DOHH2 (cell line): Measurements from ENCODE around the gene SFT2D1.

Experiments used
- H3F3A ChIP-seq: fragments of 200-600 bp; sonication (generic), shearing (Covaris generic); 2 replicates; pipeline ENCODE4 v1.6.0; 2016; ENCODE audit warnings: antibody characterized with exemption, mild to moderate bottlenecking; ENCODE audit not compliant: control insufficient read depth, insufficient read depth
- H3K27ac ChIP-seq: fragments of 200-600 bp; sonication (generic); 2 replicates; pipeline ENCODE4 v1.5.1; 2014; ENCODE audit warnings: low read depth, mild to moderate bottlenecking, low read length, moderate library complexity
- H3K27me3 ChIP-seq: fragments of 200-600 bp; sonication (generic); 2 replicates; pipeline ENCODE4 v1.6.1; 2014; ENCODE audit warnings: mild to moderate bottlenecking, low read length, mixed read lengths; ENCODE audit not compliant: control insufficient read depth
- H3K36me3 ChIP-seq: fragments of 200-600 bp; sonication (generic); 2 replicates; pipeline ENCODE4 v1.6.1; 2014; ENCODE audit warnings: mild to moderate bottlenecking, low read length, moderate library complexity, mixed read lengths; ENCODE audit not compliant: control insufficient read depth
- H3K4me1 ChIP-seq: fragments of 200-600 bp; sonication (generic); 2 replicates; pipeline ENCODE4 v1.6.1; 2014; ENCODE audit warnings: mild to moderate bottlenecking, low read length, mixed read lengths; ENCODE audit not compliant: control insufficient read depth
- H3K4me2 ChIP-seq: fragments of 200-600 bp; sonication (generic); 2 replicates; pipeline ENCODE4 v1.6.0; 2014; ENCODE audit warnings: mild to moderate bottlenecking, low read length, moderate library complexity
- H3K4me3 ChIP-seq: fragments of 200-600 bp; sonication (generic); 2 replicates; pipeline ENCODE4 v1.5.1; 2014; ENCODE audit warnings: mild to moderate bottlenecking, low read length, mixed read lengths
- H3K79me2 ChIP-seq: fragments of 200-600 bp; sonication (generic); 2 replicates; pipeline ENCODE4 v1.6.1; 2014; ENCODE audit warnings: mild to moderate bottlenecking, low read length, mixed read lengths; ENCODE audit not compliant: control insufficient read depth
- H3K9me2 ChIP-seq: fragments of 200-600 bp; sonication (generic); replicated peaks from 2 replicates; pipeline ENCODE4 v1.6.1; 2014; ENCODE audit warnings: mild to moderate bottlenecking, low read length, mixed read lengths; ENCODE audit not compliant: control insufficient read depth
- H3K9me3 ChIP-seq: fragments of 200-600 bp; sonication (generic); 2 replicates; pipeline ENCODE4 v1.6.1; 2014; ENCODE audit warnings: antibody characterized with exemption, low read length, mixed read lengths; ENCODE audit not compliant: control insufficient read depth, insufficient read depth
- H4K20me1 ChIP-seq: fragments of 200-600 bp; sonication (generic); 2 replicates; pipeline ENCODE4 v1.6.0; 2014; ENCODE audit warnings: low read depth, mild to moderate bottlenecking, antibody characterized with exemption, low read length, moderate library complexity; ENCODE audit not compliant: control insufficient read depth, insufficient read depth
- EZH2phosphoT487 ChIP-seq: fragments of 200-600 bp; sonication (generic); IDR thresholded peaks from 2 replicates; pipeline ENCODE4 v1.6.1; 2017; ENCODE audit warnings: borderline replicate concordance, mild to moderate bottlenecking, antibody characterized with exemption, low read length, moderate library complexity, mixed read lengths
- TF ChIP-seq, protein P1 (sequence below): fragments of 200-600 bp; sonication (generic); IDR thresholded peaks from one replicate; pipeline ENCODE4 v1.5.1; 2014; ENCODE audit warnings: antibody characterized with exemption, mild to moderate bottlenecking, low read depth, low read length; ENCODE audit not compliant: poor library complexity, severe bottlenecking

The SFT2D1 gene

DNA sequence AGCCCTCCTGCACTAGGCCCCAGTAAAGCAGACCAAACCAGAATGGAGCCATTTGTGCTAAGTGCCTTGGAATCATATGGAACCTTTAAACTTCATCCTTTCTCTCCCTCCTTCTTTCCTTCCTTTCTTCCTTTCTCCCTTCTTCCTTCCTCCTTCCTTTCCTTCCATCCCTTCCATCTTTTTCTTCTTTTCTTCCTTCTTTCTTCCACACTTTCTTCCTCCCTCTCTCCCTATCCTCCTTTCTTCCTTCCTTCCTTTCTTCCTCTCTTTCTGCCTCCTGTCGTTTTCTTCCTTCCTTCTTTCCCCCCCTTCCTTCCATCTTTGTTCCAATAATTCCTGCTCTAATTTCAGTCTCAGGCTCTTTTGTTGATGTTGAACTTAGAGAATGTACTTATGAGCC is 11.2 kb upstream of the SFT2D1 start:
- Histone ChIP-seq H3K36me3 (no peaks in the 10 kb centered on the region; the same call in 1 of the 2 replicates), H3K9me3 (peaks cover 6% of the 10 kb centered on the region; the same call in 1 of the 2 replicates)

DNA sequence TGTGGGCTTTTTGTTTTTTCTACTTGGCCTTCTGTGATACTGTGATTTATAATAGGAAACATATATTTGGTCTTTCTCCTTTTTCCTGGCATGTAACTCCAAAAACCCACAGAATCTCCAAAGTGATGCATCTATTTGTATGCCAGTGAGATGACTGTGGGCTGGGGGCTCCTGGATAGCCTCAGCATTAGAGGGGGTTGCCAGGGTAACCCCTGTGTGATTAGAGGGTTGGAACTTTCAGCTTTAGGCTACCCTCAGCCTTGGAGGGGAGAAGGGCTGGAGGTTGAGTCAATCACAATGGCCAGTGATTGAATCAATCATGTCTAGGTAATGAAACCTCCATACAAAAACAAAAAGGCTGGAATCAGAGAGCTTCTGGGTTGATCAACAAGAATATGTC is 10.6 kb upstream of the SFT2D1 start:
- no peaks in the 10 kb centered on the region for H3K79me2 ChIP-seq
- no peak overlapping the region for H3K4me3 ChIP-seq
- no peaks in the 10 kb centered on the region; the same call in 1 of the 2 replicates for H3K36me3 ChIP-seq
- H3F3A ChIP-seq, result peaks cover 2% of the 10 kb centered on the region; the same call in 1 of the 2 replicates
- no peaks in the 10 kb centered on the region for H3K9me2 ChIP-seq
- H3K9me3 ChIP-seq, result peaks cover 6% of the 10 kb centered on the region; the same call in 1 of the 2 replicates
- no peak overlapping the region for H3K27ac ChIP-seq
- H3K4me2 ChIP-seq, result no peak overlapping the region
- H3K4me1 ChIP-seq, result peaks cover 35% of the 10 kb centered on the region
- TF ChIP-seq EZH2phosphoT487, result no peak
- TF ChIP-seq, protein P1, sequence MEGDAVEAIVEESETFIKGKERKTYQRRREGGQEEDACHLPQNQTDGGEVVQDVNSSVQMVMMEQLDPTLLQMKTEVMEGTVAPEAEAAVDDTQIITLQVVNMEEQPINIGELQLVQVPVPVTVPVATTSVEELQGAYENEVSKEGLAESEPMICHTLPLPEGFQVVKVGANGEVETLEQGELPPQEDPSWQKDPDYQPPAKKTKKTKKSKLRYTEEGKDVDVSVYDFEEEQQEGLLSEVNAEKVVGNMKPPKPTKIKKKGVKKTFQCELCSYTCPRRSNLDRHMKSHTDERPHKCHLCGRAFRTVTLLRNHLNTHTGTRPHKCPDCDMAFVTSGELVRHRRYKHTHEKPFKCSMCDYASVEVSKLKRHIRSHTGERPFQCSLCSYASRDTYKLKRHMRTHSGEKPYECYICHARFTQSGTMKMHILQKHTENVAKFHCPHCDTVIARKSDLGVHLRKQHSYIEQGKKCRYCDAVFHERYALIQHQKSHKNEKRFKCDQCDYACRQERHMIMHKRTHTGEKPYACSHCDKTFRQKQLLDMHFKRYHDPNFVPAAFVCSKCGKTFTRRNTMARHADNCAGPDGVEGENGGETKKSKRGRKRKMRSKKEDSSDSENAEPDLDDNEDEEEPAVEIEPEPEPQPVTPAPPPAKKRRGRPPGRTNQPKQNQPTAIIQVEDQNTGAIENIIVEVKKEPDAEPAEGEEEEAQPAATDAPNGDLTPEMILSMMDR, result no peak
- H4K20me1 ChIP-seq, result no peaks in the 10 kb centered on the region
- no peaks in the 10 kb centered on the region for H3K27me3 ChIP-seq

More for the DNA sequence above, 11.2 kb upstream of the SFT2D1 start:
- Histone ChIP-seq H4K20me1 (no peaks in the 10 kb centered on the region), H3K9me2 (no peaks in the 10 kb centered on the region), H3K27me3 (no peaks in the 10 kb centered on the region), H3K4me1 (peaks cover 41% of the 10 kb centered on the region), H3K79me2 (no peaks in the 10 kb centered on the region), H3K4me2 (no peak overlapping the region), H3F3A (peaks cover 2% of the 10 kb centered on the region; the same call in 1 of the 2 replicates), H3K27ac (no peak overlapping the region), H3K4me3 (no peak overlapping the region)
- TF ChIP-seq, protein P1, result no peak
- no peak for TF ChIP-seq EZH2phosphoT487

DNA sequence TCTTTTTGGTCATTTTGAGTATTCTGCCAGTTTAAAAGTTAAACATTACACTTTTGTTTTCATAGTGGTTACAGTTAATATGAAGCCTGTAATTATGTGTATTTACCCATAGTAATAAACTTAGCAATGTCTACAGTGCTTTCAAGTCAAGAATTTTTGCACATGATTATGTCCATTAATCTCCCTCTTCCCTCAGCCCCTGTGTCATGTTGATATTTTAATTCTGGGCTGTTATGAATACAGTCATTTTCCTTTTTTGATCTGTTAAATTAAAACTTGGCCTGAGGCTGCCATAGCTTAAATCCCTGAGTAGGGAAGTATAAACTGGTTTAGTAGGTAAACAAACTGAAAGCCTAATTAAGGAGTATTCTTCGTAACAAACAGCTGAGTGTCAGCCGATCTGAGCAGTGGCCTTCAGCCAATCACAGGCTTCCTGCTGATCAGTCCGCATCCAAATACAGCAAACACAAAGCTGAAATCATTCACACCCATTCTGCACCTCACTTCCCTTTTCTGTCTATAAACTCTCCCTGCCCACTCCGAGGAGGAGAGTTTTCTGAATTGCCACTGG is 9.5 kb upstream of the SFT2D1 start:
- peak overlapping the region; percentile 31 for H3K4me3 ChIP-seq
- H3F3A ChIP-seq, result peaks cover 2% of the 10 kb centered on the region; the same call in 1 of the 2 replicates
- no peaks in the 10 kb centered on the region for H4K20me1 ChIP-seq
- no peaks in the 10 kb centered on the region for H3K79me2 ChIP-seq
- H3K9me3 ChIP-seq, result peaks cover 6% of the 10 kb centered on the region; the same call in 1 of the 2 replicates
- peak overlapping the region; percentile 53 for H3K27ac ChIP-seq
- H3K9me2 ChIP-seq, result no peaks in the 10 kb centered on the region
- TF ChIP-seq, protein P1, result no peak
- TF ChIP-seq EZH2phosphoT487, result no peak
- peak overlapping the region; percentile 49 for H3K4me2 ChIP-seq
- H3K36me3 ChIP-seq, result no peaks in the 10 kb centered on the region; the same call in 1 of the 2 replicates
- peaks cover 35% of the 10 kb centered on the region for H3K4me1 ChIP-seq
- no peaks in the 10 kb centered on the region for H3K27me3 ChIP-seq
